ENCODE results near the gene MSLN. TPM values are rescaled to one million over a fixed set of nuclear protein-coding genes. Genes with fewer than 3 reads are reported as not detected.

Gene MSLN
- total and polyA plus RNA-seq, 9 of the 15 experiments (the other 6 are each of a cell fraction or from before 2014, with no cell fraction given), result not detected

- TF ChIP-seq FIP1L1 (IDR thresholded peaks at IDR 0.05; ENCODE audit: low read depth, low read length, poor library complexity, severe bottlenecking) (peak; percentile 73), BDP1 (IDR thresholded peaks at IDR 0.05; ENCODE audit: insufficient read depth, insufficient read length) (no peak), ZFX (CRISPR knock-in tag; IDR thresholded peaks at IDR 0.05) (peak; percentile 33), ZBTB7A (IDR thresholded peaks at IDR 0.05; ENCODE audit: borderline replicate concordance, control insufficient read depth, low read depth, low read length) (peak; percentile 55; the same call in 1 of the 2 replicates), E2F6 (IDR thresholded peaks at IDR 0.05; ENCODE audit: borderline replicate concordance in 1 of 2, extremely low read depth in 1 of 2, insufficient read depth in 1 of 2, insufficient read length in 1 of 2, low read depth in 1 of 2, low read length in 1 of 2, poor library complexity in 1 of 2, severe bottlenecking in 1 of 2) (no peak), HDAC1 (IDR thresholded peaks at IDR 0.05) (0 out of 4 replicates have a peak, but pooled peaks of 1 of the 2 experiments have one; percentile 17), ZNF780A (CRISPR knock-in tag; IDR thresholded peaks at IDR 0.05) (no peak), POLR2G (IDR thresholded peaks at IDR 0.05; ENCODE audit: low read depth, low read length) (peak; percentile 48; the same call in 1 of the 2 replicates), HDGF (IDR thresholded peaks at IDR 0.05) (no peak), CTCF (IDR thresholded peaks at IDR 0.05 in 2 of 3, conservative IDR thresholded peaks at IDR 0.05 in 1 of 3; ENCODE audit: insufficient read depth in 2 of 3, low read depth in 1 of 3, low read length in 3 of 3) (peak; percentile 59 to 79 (median 74)), GATAD2B (IDR thresholded peaks at IDR 0.05; ENCODE audit: borderline replicate concordance) (no peak), RAD21 (CRISPR knock-in tag; conservative IDR thresholded peaks at IDR 0.05 in 1 of 2, IDR thresholded peaks at IDR 0.05 in 1 of 2) (peak in 1 of 2 experiments; percentile 43; a peak in 2 of 4 replicates), ZNF263 (CRISPR knock-in tag; IDR thresholded peaks at IDR 0.05; ENCODE audit: borderline replicate concordance) (0 out of 2 replicates have a peak, but pooled peaks have one; percentile 6), FUS (optimal IDR thresholded peaks at IDR 0.05; ENCODE audit: low read depth, low read length) (no peak)
- TF ChIP-seq, protein P1, sequence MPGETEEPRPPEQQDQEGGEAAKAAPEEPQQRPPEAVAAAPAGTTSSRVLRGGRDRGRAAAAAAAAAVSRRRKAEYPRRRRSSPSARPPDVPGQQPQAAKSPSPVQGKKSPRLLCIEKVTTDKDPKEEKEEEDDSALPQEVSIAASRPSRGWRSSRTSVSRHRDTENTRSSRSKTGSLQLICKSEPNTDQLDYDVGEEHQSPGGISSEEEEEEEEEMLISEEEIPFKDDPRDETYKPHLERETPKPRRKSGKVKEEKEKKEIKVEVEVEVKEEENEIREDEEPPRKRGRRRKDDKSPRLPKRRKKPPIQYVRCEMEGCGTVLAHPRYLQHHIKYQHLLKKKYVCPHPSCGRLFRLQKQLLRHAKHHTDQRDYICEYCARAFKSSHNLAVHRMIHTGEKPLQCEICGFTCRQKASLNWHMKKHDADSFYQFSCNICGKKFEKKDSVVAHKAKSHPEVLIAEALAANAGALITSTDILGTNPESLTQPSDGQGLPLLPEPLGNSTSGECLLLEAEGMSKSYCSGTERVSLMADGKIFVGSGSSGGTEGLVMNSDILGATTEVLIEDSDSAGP (CRISPR knock-in tag; IDR thresholded peaks at IDR 0.05), result no peak
- TF ChIP-seq, protein P2, sequence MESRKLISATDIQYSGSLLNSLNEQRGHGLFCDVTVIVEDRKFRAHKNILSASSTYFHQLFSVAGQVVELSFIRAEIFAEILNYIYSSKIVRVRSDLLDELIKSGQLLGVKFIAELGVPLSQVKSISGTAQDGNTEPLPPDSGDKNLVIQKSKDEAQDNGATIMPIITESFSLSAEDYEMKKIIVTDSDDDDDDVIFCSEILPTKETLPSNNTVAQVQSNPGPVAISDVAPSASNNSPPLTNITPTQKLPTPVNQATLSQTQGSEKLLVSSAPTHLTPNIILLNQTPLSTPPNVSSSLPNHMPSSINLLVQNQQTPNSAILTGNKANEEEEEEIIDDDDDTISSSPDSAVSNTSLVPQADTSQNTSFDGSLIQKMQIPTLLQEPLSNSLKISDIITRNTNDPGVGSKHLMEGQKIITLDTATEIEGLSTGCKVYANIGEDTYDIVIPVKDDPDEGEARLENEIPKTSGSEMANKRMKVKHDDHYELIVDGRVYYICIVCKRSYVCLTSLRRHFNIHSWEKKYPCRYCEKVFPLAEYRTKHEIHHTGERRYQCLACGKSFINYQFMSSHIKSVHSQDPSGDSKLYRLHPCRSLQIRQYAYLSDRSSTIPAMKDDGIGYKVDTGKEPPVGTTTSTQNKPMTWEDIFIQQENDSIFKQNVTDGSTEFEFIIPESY (CRISPR knock-in tag; IDR thresholded peaks at IDR 0.05), result peak; percentile 99
- TF ChIP-seq, protein P3, sequence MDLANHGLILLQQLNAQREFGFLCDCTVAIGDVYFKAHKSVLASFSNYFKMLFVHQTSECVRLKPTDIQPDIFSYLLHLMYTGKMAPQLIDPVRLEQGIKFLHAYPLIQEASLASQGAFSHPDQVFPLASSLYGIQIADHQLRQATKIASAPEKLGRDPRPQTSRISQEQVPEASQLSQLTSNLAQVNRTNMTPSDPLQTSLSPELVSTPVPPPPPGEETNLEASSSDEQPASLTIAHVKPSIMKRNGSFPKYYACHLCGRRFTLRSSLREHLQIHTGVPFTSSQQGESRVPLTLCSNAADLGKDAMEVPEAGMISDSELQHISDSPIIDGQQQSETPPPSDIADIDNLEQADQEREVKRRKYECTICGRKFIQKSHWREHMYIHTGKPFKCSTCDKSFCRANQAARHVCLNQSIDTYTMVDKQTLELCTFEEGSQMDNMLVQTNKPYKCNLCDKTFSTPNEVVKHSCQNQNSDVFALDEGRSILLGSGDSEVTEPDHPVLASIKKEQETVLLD (IDR thresholded peaks at IDR 0.05), result 0 out of 2 replicates have a peak, but pooled peaks have one; percentile 34
Measured at GRCh38 chr16:733382-734207, 26.9 kb upstream of the MSLN start (continued).
